ENCODE results near the gene KCTD2.

- no peak for TF ChIP-seq CTCF (IDR thresholded peaks at IDR 0.05)
- TF ChIP-seq POLR2AphosphoS5 (IDR thresholded peaks at IDR 0.05; ENCODE audit: insufficient read depth in 1 of 2, low read depth in 1 of 2) = no peak
- TF ChIP-seq POLR2A (IDR thresholded peaks at IDR 0.05) = no peak
These were observed 21.7 kb downstream of the KCTD2 start for GRCh38 chr17:75068750-75069149.

All from vagina (tissue), 2 donors.